A549 (cell line): Measurements from ENCODE around the gene C19orf25. TPM values are rescaled to one million over a fixed set of nuclear protein-coding genes. Genes with fewer than 3 reads are reported as not detected.

ENCODE experiments used
- ATAC-seq, 2 experiments: fragments of 200-7000 bp in 1 of 2; fragments of >200 bp in 1 of 2; cut with Nextera tagmentation in 1 of 2; cut with Tn5 transposase in 1 of 2; 3 replicates each; pipeline versions ENCODE4 v1.8.0 to v1.9.1; 2018 to 2020; ENCODE audit warnings: mild to moderate bottlenecking in 1 of 2, moderate library complexity in 1 of 2
- CTCF ChIA-PET: fragments of 300-600 bp; sonication (Branson Sonifier 250); formaldehyde crosslinking; extraction: SDS; loops from one replicate; lab custom pipeline; 2021; ENCODE audit warnings: antibody characterized with exemption, inconsistent platforms; lab: Yijun Ruan, JAX
- POLR2A ChIA-PET: fragments of 350-600 bp; formaldehyde crosslinking; extraction: SDS; loops from one replicate; lab custom pipeline; 2021; ENCODE audit warnings: antibody characterized with exemption, inconsistent platforms; lab: Yijun Ruan, JAX
- DNase-seq, 2 experiments: peaks; one replicate each; pipeline versions ENCODE4 v3.0.0 to v3.0.0-alpha.2; 2011 to 2016; ENCODE audit warnings: low read depth in 1 of 2, low spot score in 1 of 2
- FAIRE-seq: peaks from 2 replicates; lab custom pipeline; 2011; peaks lifted over from hg19 to GRCh38; lab: Jason Lieb, UNC
- H3K27ac ChIP-seq, 2 experiments: fragments of >200 bp; sonication (Bioruptor Twin); formaldehyde crosslinking; 3 replicates each; pipeline ENCODE4 v1.5.1; 2016 to 2017
- H3K4me1 ChIP-seq: fragments of >200 bp; sonication (Bioruptor Twin); formaldehyde crosslinking; 3 replicates; pipeline ENCODE4 v1.6.1; 2016
- H3K4me2 ChIP-seq: fragments of >200 bp; sonication (Bioruptor Twin); formaldehyde crosslinking; 3 replicates; pipeline ENCODE4 v1.6.1; 2016
- H3K4me3 ChIP-seq: fragments of >200 bp; sonication (Bioruptor Twin); formaldehyde crosslinking; 3 replicates; pipeline ENCODE4 v1.5.1; 2016
- H3K9me3 ChIP-seq: fragments of >200 bp; sonication (Bioruptor Twin); formaldehyde crosslinking; 3 replicates; pipeline ENCODE4 v1.6.1; 2016
- BHLHE40 ChIP-seq: IDR thresholded peaks from 2 replicates; pipeline ENCODE4 v1.6.1; 2012; ENCODE audit warnings: low read depth, low read length, inconsistent platforms
- CBX2 ChIP-seq: fragments of 200-600 bp; sonication (generic); IDR thresholded peaks from 2 replicates; pipeline ENCODE4 v1.6.1; 2016; ENCODE audit warnings: low read depth, mild to moderate bottlenecking, borderline replicate concordance
- CEBPB ChIP-seq, 2 experiments: fragments of >200 bp in 1 of 2; sonication (Bioruptor Twin) in 1 of 2; formaldehyde crosslinking in 1 of 2; IDR thresholded peaks; 2 replicates each; pipeline ENCODE4 v1.6.1; 2012 to 2016
- EHF ChIP-seq: fragments of 250-450 bp; sonication (Bioruptor Pico); IDR thresholded peaks from 2 replicates; pipeline ENCODE4 v1.5.0; 2020; ENCODE audit warnings: mild to moderate bottlenecking
- ELK1 ChIP-seq: fragments of 150-350 bp; IDR thresholded peaks from 2 replicates; pipeline ENCODE4 v1.6.1; 2014; ENCODE audit warnings: low read depth, mild to moderate bottlenecking, low read length
- ESRRA ChIP-seq: fragments of 150-350 bp; IDR thresholded peaks from 2 replicates; pipeline ENCODE4 v1.6.1; 2014; ENCODE audit warnings: mild to moderate bottlenecking, low read length, borderline replicate concordance
- FOXS1 ChIP-seq: fragments of 250-450 bp; sonication (Bioruptor Pico); IDR thresholded peaks from 2 replicates; pipeline ENCODE4 v1.5.0; 2020; ENCODE audit warnings: mild to moderate bottlenecking, moderate library complexity
- HDAC2 ChIP-seq: fragments of 200-600 bp; sonication (generic); IDR thresholded peaks from 2 replicates; pipeline ENCODE4 v1.6.1; 2016
- HOXB5 ChIP-seq: fragments of 250-450 bp; sonication (Bioruptor Pico); IDR thresholded peaks from 2 replicates; pipeline ENCODE4 v1.5.0; 2020; ENCODE audit warnings: mild to moderate bottlenecking, moderate library complexity
- JUN ChIP-seq, 2 experiments: fragments of >200 bp; sonication (Bioruptor Twin); formaldehyde crosslinking; IDR thresholded peaks; 2 replicates in 1 of 2; 3 replicates in 1 of 2; pipeline ENCODE4 v1.6.1; 2016 to 2017
- JUNB ChIP-seq: fragments of >200 bp; sonication (Bioruptor Twin); formaldehyde crosslinking; IDR thresholded peaks from 2 replicates; pipeline ENCODE4 v1.6.1; 2016
- MAZ ChIP-seq: fragments of 150-350 bp; IDR thresholded peaks from 2 replicates; pipeline ENCODE4 v1.6.1; 2014; ENCODE audit warnings: antibody characterized with exemption, low read depth, low read length, borderline replicate concordance
- MYC ChIP-seq: IDR thresholded peaks from 2 replicates; pipeline ENCODE4 v1.6.1; 2012; ENCODE audit warnings: mild to moderate bottlenecking, inconsistent platforms, low read length, improper control_type of control experiment, borderline replicate concordance
- NR3C1 ChIP-seq: fragments of >200 bp; sonication (Bioruptor Twin); formaldehyde crosslinking; IDR thresholded peaks from 3 replicates; pipeline ENCODE4 v1.6.1; 2017
- PBX3 ChIP-seq: IDR thresholded peaks from 2 replicates; pipeline ENCODE4 v1.6.1; 2012
- RAD21 ChIP-seq, 2 experiments: fragments of >200 bp in 1 of 2; sonication (Bioruptor Twin) in 1 of 2; formaldehyde crosslinking in 1 of 2; IDR thresholded peaks in 1 of 2; conservative IDR thresholded peaks in 1 of 2; 2 replicates in 1 of 2; 3 replicates in 1 of 2; pipeline ENCODE4 v1.6.1; 2012 to 2018; ENCODE audit warnings: inconsistent platforms in 1 of 2
- REST ChIP-seq: fragments of 200-600 bp; sonication (generic); IDR thresholded peaks from 2 replicates; pipeline ENCODE4 v1.6.1; 2016; ENCODE audit warnings: antibody characterized with exemption, mild to moderate bottlenecking, moderate library complexity
- RNF2 ChIP-seq: fragments of 200-600 bp; sonication (generic); IDR thresholded peaks from 2 replicates; pipeline ENCODE4 v1.6.1; 2016; ENCODE audit warnings: low read depth, mild to moderate bottlenecking, antibody characterized with exemption, moderate library complexity, borderline replicate concordance
- TFCP2L1 ChIP-seq: fragments of 250-450 bp; sonication (Bioruptor Pico); IDR thresholded peaks from 2 replicates; pipeline ENCODE4 v1.5.0; 2021; ENCODE audit warnings: mild to moderate bottlenecking
- ZNF302 ChIP-seq: fragments of 250-450 bp; sonication (Bioruptor Pico); IDR thresholded peaks from 2 replicates; pipeline ENCODE4 v1.9.0; 2021; ENCODE audit warnings: inconsistent platforms, mild to moderate bottlenecking, moderate library complexity
- WGBS: methylation state at CpG from one replicate; pipeline ENCODE4 v1.1.6; 2017; ENCODE audit errors: missing lambda C conversion rate; 5-methylcytosine and 5-hydroxymethylcytosine counted together
- polyA plus RNA-seq, 4 experiments: library from polyadenylated mRNA; depleted of rRNA in 3 of 4; stranded (reverse); fragments of >200 nt; fragmentation: RNase III in 1 of 4; extraction: RNeasy Plus Mini Kit Qiagen cat#74134 plus additional on column Dnase treatment in 1 of 4; gene quantifications; 2 replicates in 3 of 4; 3 replicates in 1 of 4; pipeline ENCODE4 v1.2.3, GENCODE V29; 2011 to 2017

C19orf25 gene
- polyA plus RNA-seq, 2 of the 4 experiments (the other 2 are of a cell fraction), result 8.2 to 20.7 TPM

- POLR2A ChIA-PET, result interaction anchor here (1.1 kb wide), 1 partner anchor 14 kb away, joined by 3 read pairs; no protein-coding TSS in a partner anchor
Measured at GRCh38 chr19:1466461-1467214, 12.4 kb downstream of the C19orf25 start.

GRCh38 chr19:1466018-1466460 is 13.0 kb downstream of the C19orf25 start:
- H3K4me3 ChIP-seq, result no peak overlapping the region
- FAIRE-seq, result no peak

More at GRCh38 chr19:1466461-1467214, 12.4 kb downstream of the C19orf25 start:
- no peak for DNase-seq
- 87% methylated on average over 3 of the region's 70 CpGs for WGBS
- TF ChIP-seq ESRRA (no peak), FOXS1 (no peak), JUN (IDR thresholded peaks at IDR 0.05) (no peak), BHLHE40 (no peak), PBX3 (no peak), REST (no peak), MAZ (no peak), RAD21 (conservative IDR thresholded peaks at IDR 0.05 in 1 of 2, IDR thresholded peaks at IDR 0.05 in 1 of 2) (no peak)
- FAIRE-seq, result no peak
- Histone ChIP-seq H3K27ac (no peak overlapping the region), H3K4me3 (no peak overlapping the region), H3K9me3 (no peaks in the 10 kb centered on the region), H3K4me1 (peaks cover 7% of the 10 kb centered on the region), H3K4me2 (no peak overlapping the region)
- ATAC-seq, result no peak
- CTCF ChIA-PET, result interaction anchor here (0.9 to 2.1 kb wide), 6 partner anchors 9 to 48 kb away, joined by 3 to 7 read pairs (median 3); no protein-coding TSS in a partner anchor

GRCh38 chr19:1465191-1466016 is 13.6 kb downstream of the C19orf25 start:
- ChIA-PET POLR2A (interaction anchor here (1.1 kb wide), 1 partner anchor 13 kb away, joined by 3 read pairs; no protein-coding TSS in a partner anchor), CTCF (interaction anchor here (0.9 to 2.1 kb wide), 6 partner anchors 8 to 49 kb away, joined by 3 to 7 read pairs (median 3); no protein-coding TSS in a partner anchor)
- no peak overlapping the region for H3K27ac ChIP-seq
- no peak overlapping the region for H3K4me2 ChIP-seq
- H3K9me3 ChIP-seq, result no peaks in the 10 kb centered on the region
- no peak for ATAC-seq
- 92% methylated on average over 12 of the region's 83 CpGs for WGBS
- H3K4me1 ChIP-seq, result peaks cover 7% of the 10 kb centered on the region
- no peak for FAIRE-seq
- no peak overlapping the region for H3K4me3 ChIP-seq
- TF ChIP-seq HDAC2 (no peak), CBX2 (no peak), MYC (no peak), HOXB5 (no peak), EHF (CRISPR knock-in tag) (no peak), ELK1 (no peak), NR3C1 (no peak), JUNB (no peak)
- DNase-seq, result no peak

More at GRCh38 chr19:1466018-1466460, 13.0 kb downstream of the C19orf25 start:
- POLR2A ChIA-PET, result interaction anchor here (1.1 kb wide), 1 partner anchor 13 kb away, joined by 3 read pairs; no protein-coding TSS in a partner anchor
- WGBS, result 98% methylated on average over 24 of the region's 41 CpGs
- Histone ChIP-seq H3K9me3 (no peaks in the 10 kb centered on the region), H3K4me1 (peaks cover 7% of the 10 kb centered on the region), H3K27ac (no peak overlapping the region), H3K4me2 (no peak overlapping the region)
- no peak for TF ChIP-seq CEBPB (IDR thresholded peaks at IDR 0.05)
- no peak for TF ChIP-seq RNF2
- no peak for TF ChIP-seq JUN (IDR thresholded peaks at IDR 0.05)
- TF ChIP-seq HDAC2, result no peak
- no peak for TF ChIP-seq BHLHE40
- TF ChIP-seq ZNF302, result no peak
- no peak for TF ChIP-seq TFCP2L1
- no peak for ATAC-seq
- CTCF ChIA-PET, result interaction anchor here (0.9 to 2.1 kb wide), 7 partner anchors 8 to 48 kb away, joined by 3 to 7 read pairs (median 3); no protein-coding TSS in a partner anchor
- no peak for DNase-seq
